Measurements from ENCODE around the gene DNAJC22. TPM values are rescaled to one million over a fixed set of nuclear protein-coding genes. Genes with fewer than 3 reads are reported as not detected.

DNAJC22 gene
- total RNA-seq, 4 donors from 2014 or later, result 1.8 to 9.2 (median 3.0) TPM; not detected in 1

GRCh38 chr12:49342066-49342913 lies 4.4 kb upstream of the DNAJC22 start:
- no peak for DNase-seq (ENCODE audit: low spot score)
- TF ChIP-seq CTCF (IDR thresholded peaks at IDR 0.05), result peak in 1 of 3 donors; percentile 10
- ATAC-seq (ENCODE audit: low FRiP score), result peak; percentile 70

GRCh38 chr12:49342914-49343731 lies 3.6 kb upstream of the DNAJC22 start:
- no peak for DNase-seq (ENCODE audit: low spot score)
- ATAC-seq (ENCODE audit: low FRiP score), result peak; percentile 38
- TF ChIP-seq CTCF (IDR thresholded peaks at IDR 0.05), result no peak

GRCh38 chr12:49344486-49345050 lies 2.1 kb upstream of the DNAJC22 start:
- TF ChIP-seq CTCF (IDR thresholded peaks at IDR 0.05), result no peak
- ATAC-seq (ENCODE audit: low FRiP score), result no peak
- DNase-seq (ENCODE audit: low spot score), result no peak

- ATAC-seq (ENCODE audit: low FRiP score) (no peak), DNase-seq (ENCODE audit: low spot score) (no peak)
Observed at GRCh38 chr12:49345051-49345824, 1.4 kb upstream of the DNAJC22 start.

GRCh38 chr12:49345825-49346658 lies 646 bp upstream of the DNAJC22 start:
- no peak for ATAC-seq (ENCODE audit: low FRiP score)
- TF ChIP-seq CTCF (IDR thresholded peaks at IDR 0.05), result no peak
- DNase-seq (ENCODE audit: low spot score), result no peak

More at GRCh38 chr12:49345051-49345824, 1.4 kb upstream of the DNAJC22 start:
- no peak for TF ChIP-seq CTCF (IDR thresholded peaks at IDR 0.05)
